ENCODE measurements around the gene PURB. TPM values are rescaled to one million over a fixed set of nuclear protein-coding genes. Genes with fewer than 3 reads are reported as not detected.
"Not testable (repeated sequence)": the region's sequence is repeated elsewhere in the genome, so short reads cannot be mapped to it uniquely, and the experiment has no call there.

PURB gene
- polyA plus RNA-seq, 1 donor from 2014 or later: 14.7 TPM

GRCh38 chr7:44934510-44934909 lies 49.2 kb upstream of the PURB start:
- H3K27me3 ChIP-seq (ENCODE audit: insufficient read depth, low read depth, low read length); H3F3A ChIP-seq (ENCODE audit: insufficient read depth, low read length, poor library complexity, severe bottlenecking); H3K27ac ChIP-seq (ENCODE audit: low read length); H3K9me3 ChIP-seq (ENCODE audit: low read length); H3K79me2 ChIP-seq (replicated peaks; ENCODE audit: insufficient read depth, low read length); H2AFZ ChIP-seq (ENCODE audit: low read depth, low read length); H4K20me1 ChIP-seq (ENCODE audit: insufficient read depth); H3K9me2 ChIP-seq (ENCODE audit: insufficient read depth, low read length); H3K4me3 ChIP-seq (ENCODE audit: low read length); H3K36me3 ChIP-seq (ENCODE audit: insufficient read depth, low read length); H3K4me2 ChIP-seq (ENCODE audit: low read length); H3K9ac ChIP-seq (ENCODE audit: low read length): not testable (repeated sequence)

- H3K9me3 ChIP-seq (ENCODE audit: low read length): no peaks in the 10 kb centered on the region
- TF ChIP-seq TAF1 (IDR thresholded peaks at IDR 0.05; ENCODE audit: low read depth): no peak
- TF ChIP-seq CTCF (IDR thresholded peaks at IDR 0.05; ENCODE audit: poor library complexity, severe bottlenecking): no peak
- TF ChIP-seq SMC3 (conservative IDR thresholded peaks at IDR 0.05; ENCODE audit: poor library complexity): no peak
- TF ChIP-seq EP300 (conservative IDR thresholded peaks at IDR 0.05; ENCODE audit: poor library complexity, severe bottlenecking): no peak
- no peak for TF ChIP-seq RAD21 (conservative IDR thresholded peaks at IDR 0.05)
- no peak for TF ChIP-seq REST (IDR thresholded peaks at IDR 0.05; ENCODE audit: borderline replicate concordance)
- TF ChIP-seq MXI1 (conservative IDR thresholded peaks at IDR 0.05; ENCODE audit: poor library complexity, severe bottlenecking): no peak
- TF ChIP-seq POLR2AphosphoS5 (IDR thresholded peaks at IDR 0.05): no peak
- no peak for TF ChIP-seq EZH2 (IDR thresholded peaks at IDR 0.05; ENCODE audit: borderline replicate concordance, insufficient read depth, low read length, poor library complexity, severe bottlenecking)
Observed at GRCh38 chr7:44930921-44931320, 45.6 kb upstream of the PURB start.

GRCh38 chr7:44922351-44922694 lies 37.0 kb upstream of the PURB start:
- H3K79me2 ChIP-seq (replicated peaks; ENCODE audit: insufficient read depth, low read length): no peaks in the 10 kb centered on the region
- H2AFZ ChIP-seq (ENCODE audit: low read depth, low read length): no peak overlapping the region
- no peaks in the 10 kb centered on the region for H3K36me3 ChIP-seq (ENCODE audit: insufficient read depth, low read length)
- H3K9me2 ChIP-seq (ENCODE audit: insufficient read depth, low read length): no peaks in the 10 kb centered on the region
- no peak overlapping the region for H3K9ac ChIP-seq (ENCODE audit: low read length)
- no peak overlapping the region for H3K27ac ChIP-seq (ENCODE audit: low read length)
- H3K4me2 ChIP-seq (ENCODE audit: low read length): no peak overlapping the region
- TF ChIP-seq MXI1 (conservative IDR thresholded peaks at IDR 0.05; ENCODE audit: poor library complexity, severe bottlenecking) (no peak), POLR2AphosphoS5 (IDR thresholded peaks at IDR 0.05) (no peak), SMC3 (conservative IDR thresholded peaks at IDR 0.05; ENCODE audit: poor library complexity) (no peak), CTCF (IDR thresholded peaks at IDR 0.05; ENCODE audit: poor library complexity, severe bottlenecking) (no peak), RAD21 (conservative IDR thresholded peaks at IDR 0.05) (no peak), TAF1 (IDR thresholded peaks at IDR 0.05; ENCODE audit: low read depth) (no peak), REST (IDR thresholded peaks at IDR 0.05; ENCODE audit: borderline replicate concordance) (no peak), EP300 (conservative IDR thresholded peaks at IDR 0.05; ENCODE audit: poor library complexity, severe bottlenecking) (no peak), EZH2 (IDR thresholded peaks at IDR 0.05; ENCODE audit: borderline replicate concordance, insufficient read depth, low read length, poor library complexity, severe bottlenecking) (no peak)
- no peaks in the 10 kb centered on the region for H4K20me1 ChIP-seq (ENCODE audit: insufficient read depth)
- H3K9me3 ChIP-seq (ENCODE audit: low read length): no peaks in the 10 kb centered on the region
- H3K4me3 ChIP-seq (ENCODE audit: low read length): no peak overlapping the region
- no peaks in the 10 kb centered on the region for H3K27me3 ChIP-seq (ENCODE audit: insufficient read depth, low read depth, low read length)
- no peaks in the 10 kb centered on the region for H3F3A ChIP-seq (ENCODE audit: insufficient read depth, low read length, poor library complexity, severe bottlenecking)

More at GRCh38 chr7:44930921-44931320, 45.6 kb upstream of the PURB start:
- Histone ChIP-seq H3K9me2 (ENCODE audit: insufficient read depth, low read length) (no peaks in the 10 kb centered on the region), H3F3A (ENCODE audit: insufficient read depth, low read length, poor library complexity, severe bottlenecking) (no peaks in the 10 kb centered on the region), H3K79me2 (replicated peaks; ENCODE audit: insufficient read depth, low read length) (no peaks in the 10 kb centered on the region), H3K27me3 (ENCODE audit: insufficient read depth, low read depth, low read length) (no peaks in the 10 kb centered on the region), H3K9ac (ENCODE audit: low read length) (no peak overlapping the region), H4K20me1 (ENCODE audit: insufficient read depth) (no peaks in the 10 kb centered on the region), H3K4me3 (ENCODE audit: low read length) (no peak overlapping the region), H2AFZ (ENCODE audit: low read depth, low read length) (no peak overlapping the region), H3K36me3 (ENCODE audit: insufficient read depth, low read length) (no peaks in the 10 kb centered on the region), H3K27ac (ENCODE audit: low read length) (no peak overlapping the region), H3K4me2 (ENCODE audit: low read length) (no peak overlapping the region)

Data from neural cell (in vitro differentiated cells).